Neuronal stem cell (in vitro differentiated cells): ENCODE measurements around the gene ZNF236.

Experiments used
- DNase-seq: peaks from one replicate; pipeline ENCODE4 v3.0.0-alpha.2; 2013; ENCODE audit warnings: low spot score
- H2AFZ ChIP-seq: one replicate; pipeline ENCODE4 v1.6.1; 2013; ENCODE audit warnings: mild to moderate bottlenecking, low read length, inconsistent platforms
- H2AK5ac ChIP-seq: 2 replicates; pipeline ENCODE4 v1.6.1; 2013; ENCODE audit warnings: low read depth, mild to moderate bottlenecking, inconsistent platforms, low read length, moderate library complexity, mixed read lengths
- H2BK120ac ChIP-seq: 2 replicates; pipeline ENCODE4 v1.6.1; 2013; ENCODE audit warnings: low read depth, mild to moderate bottlenecking, inconsistent platforms, low read length, moderate library complexity, mixed read lengths
- H2BK12ac ChIP-seq: one replicate; pipeline ENCODE4 v1.6.1; 2013; ENCODE audit warnings: low read length, inconsistent platforms
- H2BK15ac ChIP-seq: 2 replicates; pipeline ENCODE4 v1.6.1; 2013; ENCODE audit warnings: mild to moderate bottlenecking, low read length, inconsistent platforms, mixed read lengths
- H2BK5ac ChIP-seq: one replicate; pipeline ENCODE4 v1.6.1; 2013; ENCODE audit warnings: inconsistent platforms, mild to moderate bottlenecking, low read length, moderate library complexity
- H3K14ac ChIP-seq: one replicate; pipeline ENCODE4 v1.6.1; 2013; ENCODE audit warnings: low read length, inconsistent platforms
- H3K18ac ChIP-seq: 2 replicates; pipeline ENCODE4 v1.6.1; 2013; ENCODE audit warnings: low read length, inconsistent platforms
- H3K23ac ChIP-seq: 2 replicates; pipeline ENCODE4 v1.6.1; 2013; ENCODE audit warnings: low read depth, mild to moderate bottlenecking, mixed read lengths, low read length, inconsistent platforms; ENCODE audit not compliant: poor library complexity
- H3K27ac ChIP-seq: replicated peaks from 3 replicates; pipeline ENCODE4 v1.5.1; 2013; ENCODE audit warnings: low read length, inconsistent platforms
- H3K27me3 ChIP-seq, 3 experiments: 2 replicates each; pipeline ENCODE4 v1.6.1; 2013; ENCODE audit warnings: low read length in 3 of 3, mild to moderate bottlenecking in 2 of 3, inconsistent platforms in 1 of 3, low read depth in 1 of 3, mixed read lengths in 1 of 3, moderate library complexity in 1 of 3; ENCODE audit not compliant: control insufficient read depth in 3 of 3, insufficient read depth in 3 of 3
- H3K36me3 ChIP-seq, 2 donors: replicated peaks in 1 of 2; 2 replicates each; pipeline ENCODE4 v1.6.1; 2013; ENCODE audit warnings: low read length in 2 of 2; ENCODE audit not compliant: control insufficient read depth in 2 of 2, insufficient read depth in 2 of 2
- H3K4ac ChIP-seq: 2 replicates; pipeline ENCODE4 v1.6.1; 2013; ENCODE audit warnings: inconsistent platforms, mild to moderate bottlenecking, low read length, moderate library complexity
- H3K4me1 ChIP-seq, 2 donors: 1 replicate in 1 of 2; 2 replicates in 1 of 2; pipeline ENCODE4 v1.6.1; 2013; ENCODE audit warnings: low read length in 2 of 2, low read depth in 1 of 2; ENCODE audit not compliant: control insufficient read depth in 2 of 2, insufficient read depth in 1 of 2
- H3K4me2 ChIP-seq: one replicate; pipeline ENCODE4 v1.6.1; 2013; ENCODE audit warnings: mild to moderate bottlenecking, low read length, inconsistent platforms; ENCODE audit not compliant: insufficient read depth, poor library complexity, severe bottlenecking
- H3K4me3 ChIP-seq, 2 donors: 2 replicates each; pipeline ENCODE4 v1.5.1; 2013; ENCODE audit warnings: low read length in 2 of 2, mild to moderate bottlenecking in 2 of 2, inconsistent platforms in 1 of 2, moderate library complexity in 1 of 2
- H3K79me1 ChIP-seq: one replicate; pipeline ENCODE4 v1.6.1; 2013; ENCODE audit warnings: low read depth, mild to moderate bottlenecking, inconsistent platforms, low read length, moderate library complexity
- H3K9ac ChIP-seq: one replicate; pipeline ENCODE4 v1.6.1; 2013; ENCODE audit warnings: mild to moderate bottlenecking, low read depth, low read length, inconsistent platforms; ENCODE audit not compliant: poor library complexity
- H3K9me3 ChIP-seq, 2 donors: replicated peaks in 1 of 2; 2 replicates each; pipeline versions ENCODE3 to v1.6.1; 2013; ENCODE audit warnings: low read length in 2 of 2, mild to moderate bottlenecking in 2 of 2, inconsistent platforms in 1 of 2, low read depth in 1 of 2, mixed read lengths in 1 of 2, moderate library complexity in 1 of 2; ENCODE audit not compliant: control insufficient read depth in 2 of 2, insufficient read depth in 1 of 2
- H4K8ac ChIP-seq: one replicate; pipeline ENCODE4 v1.6.1; 2013; ENCODE audit warnings: low read depth, mild to moderate bottlenecking, inconsistent platforms, low read length, moderate library complexity
- H4K91ac ChIP-seq: one replicate; pipeline ENCODE4 v1.6.1; 2013; ENCODE audit warnings: low read length, low read depth, mild to moderate bottlenecking, inconsistent platforms; ENCODE audit not compliant: poor library complexity
- WGBS, 2 donors: extraction: QIAGEN DNeasy Blood & Tissue Kit; methylation state at CpG; one replicate each; pipeline ENCODE4 v1.1.7; 2013; ENCODE audit warnings: missing lambda C conversion rate in 2 of 2, mixed read lengths in 1 of 2; ENCODE audit not compliant: insufficient read length in 2 of 2, insufficient replicate concordance in 1 of 2; ENCODE audit errors: extremely low coverage in 2 of 2; 5-methylcytosine and 5-hydroxymethylcytosine counted together

The ZNF236 gene

GRCh38 chr18:76993573-76993972 lies 171.2 kb downstream of the ZNF236 start:
- H4K91ac ChIP-seq, result no peak overlapping the region
- DNase-seq, result no peak
- no peak overlapping the region for H2AK5ac ChIP-seq
- no peak overlapping the region for H3K4me3 ChIP-seq
- no peak overlapping the region for H2BK15ac ChIP-seq
- no peak overlapping the region for H2AFZ ChIP-seq
- H3K79me1 ChIP-seq, result no peaks in the 10 kb centered on the region
- no peak overlapping the region for H3K14ac ChIP-seq
- no peak overlapping the region for H3K4me2 ChIP-seq
- H3K9ac ChIP-seq, result no peak overlapping the region
- H3K27me3 ChIP-seq, result no peaks in the 10 kb centered on the region
- no peak overlapping the region for H3K23ac ChIP-seq
- no peak overlapping the region for H4K8ac ChIP-seq
- no peak overlapping the region for H2BK5ac ChIP-seq
- no peak overlapping the region for H2BK120ac ChIP-seq
- H3K4ac ChIP-seq, result no peak overlapping the region
- no peaks in the 10 kb centered on the region for H3K9me3 ChIP-seq
- no peak overlapping the region for H2BK12ac ChIP-seq
- no peak overlapping the region for H3K27ac ChIP-seq
- H3K36me3 ChIP-seq, result no peaks in the 10 kb centered on the region
- H3K18ac ChIP-seq, result peak overlapping the region; percentile 55
- WGBS, 2 donors, result no CpG with 5 or more reads among the region's 11 CpGs
- peaks cover 6 to 9% of the 10 kb centered on the region in 2 donors for H3K4me1 ChIP-seq

GRCh38 chr18:76994086-76994654 lies 171.8 kb downstream of the ZNF236 start:
- Histone ChIP-seq H3K18ac (no peak overlapping the region), H3K36me3 (no peaks in the 10 kb centered on the region), H2AK5ac (no peak overlapping the region), H3K14ac (no peak overlapping the region), H4K8ac (no peak overlapping the region), H3K23ac (no peak overlapping the region), H3K4me1 (peaks cover 6 to 9% of the 10 kb centered on the region in 2 donors), H3K27ac (no peak overlapping the region), H2BK12ac (no peak overlapping the region), H2AFZ (no peak overlapping the region), H3K9me3 (no peaks in the 10 kb centered on the region), H3K9ac (no peak overlapping the region), H3K4ac (no peak overlapping the region), H3K4me2 (no peak overlapping the region), H2BK5ac (no peak overlapping the region), H4K91ac (no peak overlapping the region), H3K4me3 (no peak overlapping the region), H2BK120ac (no peak overlapping the region), H3K79me1 (no peaks in the 10 kb centered on the region), H3K27me3 (no peaks in the 10 kb centered on the region), H2BK15ac (no peak overlapping the region)
- no peak for DNase-seq
- WGBS, 2 donors, result no CpG with 5 or more reads among the region's 8 CpGs

GRCh38 chr18:76995896-76996295 lies 173.5 kb downstream of the ZNF236 start:
- Histone ChIP-seq H3K79me1 (no peaks in the 10 kb centered on the region), H2BK12ac (no peak overlapping the region), H3K4ac (no peak overlapping the region), H4K8ac (no peak overlapping the region), H2BK15ac (no peak overlapping the region), H3K23ac (no peak overlapping the region), H2BK5ac (no peak overlapping the region), H3K4me1 (peaks cover 6 to 9% of the 10 kb centered on the region in 2 donors), H3K27ac (no peak overlapping the region), H2BK120ac (no peak overlapping the region), H3K14ac (no peak overlapping the region), H3K27me3 (no peaks in the 10 kb centered on the region), H4K91ac (no peak overlapping the region), H2AK5ac (no peak overlapping the region), H2AFZ (no peak overlapping the region), H3K18ac (no peak overlapping the region), H3K4me2 (no peak overlapping the region), H3K36me3 (no peaks in the 10 kb centered on the region), H3K9ac (no peak overlapping the region), H3K4me3 (no peak overlapping the region), H3K9me3 (no peaks in the 10 kb centered on the region)
- DNase-seq, result no peak
- no CpG with 5 or more reads among the region's 7 CpGs for WGBS, 2 donors

- no peak overlapping the region for H3K18ac ChIP-seq
- H3K23ac ChIP-seq, result no peak overlapping the region
- H4K8ac ChIP-seq, result no peak overlapping the region
- no peaks in the 10 kb centered on the region for H3K79me1 ChIP-seq
- no peak overlapping the region for H3K4me3 ChIP-seq
- no peak overlapping the region for H2AK5ac ChIP-seq
- no peaks in the 10 kb centered on the region for H3K9me3 ChIP-seq
- peaks cover 0 to 2% (median 0%) of the 10 kb centered on the region in 3 experiments for H3K27me3 ChIP-seq
- no peak overlapping the region for H3K14ac ChIP-seq
- no peak overlapping the region for H2BK12ac ChIP-seq
- peaks cover 6 to 9% of the 10 kb centered on the region in 2 donors for H3K4me1 ChIP-seq
- no CpG with 5 or more reads among the region's 7 CpGs for WGBS, 2 donors
- H2AFZ ChIP-seq, result peak overlapping the region; percentile 88
- no peak overlapping the region for H3K4me2 ChIP-seq
- H2BK5ac ChIP-seq, result no peak overlapping the region
- H3K9ac ChIP-seq, result no peak overlapping the region
- no peaks in the 10 kb centered on the region for H3K36me3 ChIP-seq
- no peak overlapping the region for H3K27ac ChIP-seq
- no peak for DNase-seq
- H2BK15ac ChIP-seq, result no peak overlapping the region
- no peak overlapping the region for H3K4ac ChIP-seq
- no peak overlapping the region for H2BK120ac ChIP-seq
- no peak overlapping the region for H4K91ac ChIP-seq
Observed at GRCh38 chr18:76996429-76996828, 174.1 kb downstream of the ZNF236 start.
